M059J (cell line): ENCODE results near the gene DLST. TPM values are rescaled to one million over a fixed set of nuclear protein-coding genes. Genes with fewer than 3 reads are reported as not detected.
A peak's percentile ranks its signal among the peaks of the same experiment; 100 is the strongest.

Experiments used
- DNase-seq: peaks from one replicate; pipeline ENCODE4 v3.0.0-alpha.2; 2012; ENCODE audit warnings: low read depth
- total RNA-seq: library from RNA; depleted of rRNA; stranded (reverse); fragments of >200 nt; shearing (Covaris generic); gene quantifications from 2 replicates; pipeline ENCODE4 v1.2.3, GENCODE V29; 2014

Gene DLST
- total RNA-seq, 1 experiment from 2014 or later = 36.1 TPM

DNA sequence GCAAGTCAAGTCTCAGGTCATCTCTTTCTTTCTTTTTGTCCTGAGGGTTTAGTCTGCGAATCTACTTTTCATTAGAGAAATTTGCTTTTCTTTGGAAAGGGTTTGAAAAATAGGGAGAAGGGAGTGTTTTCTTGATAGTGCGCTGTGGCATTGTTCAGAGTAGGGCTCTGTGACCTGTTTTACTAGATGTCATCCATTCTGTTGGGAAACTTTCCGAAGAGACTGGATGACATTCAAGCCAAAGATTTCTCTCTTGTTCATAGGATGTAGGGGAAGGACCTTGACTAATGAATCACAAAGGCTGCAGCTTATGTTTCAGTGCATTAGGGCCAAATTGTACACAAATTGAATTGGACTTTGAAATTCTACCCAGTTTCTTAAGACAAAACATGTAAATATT, 14.7 kb downstream of the DLST start:
- DNase-seq = no peak

DNA sequence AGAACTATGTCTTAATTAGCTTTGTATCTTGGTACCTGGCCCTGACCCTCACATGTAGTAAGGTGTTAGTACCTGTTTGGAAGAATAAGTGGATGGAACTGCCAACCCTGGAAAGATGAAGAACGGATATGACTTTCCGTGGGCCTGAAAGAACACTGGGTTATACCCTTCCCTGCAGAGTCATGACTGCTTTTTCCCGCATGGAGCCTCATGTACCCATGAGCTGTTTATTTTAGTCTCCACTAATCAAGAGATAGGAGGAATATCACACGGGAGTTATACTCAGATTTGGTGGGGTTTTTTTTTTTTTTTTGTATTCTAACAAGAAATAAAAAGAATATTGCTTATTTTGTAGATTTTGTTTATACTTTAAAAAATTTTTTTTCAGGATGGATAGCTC, 15.9 kb downstream of the DLST start:
- no peak for DNase-seq

DNA sequence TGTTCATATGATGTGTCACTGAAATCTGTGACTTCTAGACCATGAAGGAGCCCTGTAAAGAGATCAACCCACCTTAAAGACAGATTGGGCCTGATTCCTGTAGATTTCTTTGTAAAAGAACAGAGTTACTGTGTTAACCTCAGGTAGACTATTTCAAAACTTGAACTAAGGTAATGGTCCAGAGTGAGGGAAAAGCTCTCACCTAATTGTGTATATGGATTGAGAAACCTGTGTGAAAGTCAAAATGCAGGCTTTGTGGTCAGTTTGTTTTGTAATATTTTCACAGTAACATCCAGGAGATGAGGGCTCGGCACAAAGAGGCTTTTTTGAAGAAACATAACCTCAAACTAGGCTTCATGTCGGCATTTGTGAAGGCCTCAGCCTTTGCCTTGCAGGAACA, 16.4 kb downstream of the DLST start:
- no peak for DNase-seq

DNA sequence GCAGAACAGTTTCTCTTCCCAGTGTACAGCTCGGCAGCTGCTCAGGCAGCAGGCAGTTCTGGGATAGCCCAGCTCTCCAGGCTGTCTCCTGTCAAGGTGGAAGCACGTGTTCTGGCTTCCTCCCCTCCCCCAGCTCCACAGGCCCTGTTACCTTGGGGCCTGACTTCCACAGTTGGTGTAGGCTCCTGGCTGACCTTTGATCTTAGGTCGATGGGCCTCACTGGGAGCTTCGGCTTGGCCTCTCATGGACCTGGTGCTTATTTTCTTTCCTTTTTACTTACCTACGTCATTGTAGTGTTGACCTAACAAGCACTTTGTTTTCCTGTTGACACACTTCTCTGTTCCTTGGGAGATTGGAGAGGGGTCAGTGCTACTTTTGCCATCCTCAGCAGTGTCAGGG, 17.0 kb downstream of the DLST start:
- no peak for DNase-seq

DNA sequence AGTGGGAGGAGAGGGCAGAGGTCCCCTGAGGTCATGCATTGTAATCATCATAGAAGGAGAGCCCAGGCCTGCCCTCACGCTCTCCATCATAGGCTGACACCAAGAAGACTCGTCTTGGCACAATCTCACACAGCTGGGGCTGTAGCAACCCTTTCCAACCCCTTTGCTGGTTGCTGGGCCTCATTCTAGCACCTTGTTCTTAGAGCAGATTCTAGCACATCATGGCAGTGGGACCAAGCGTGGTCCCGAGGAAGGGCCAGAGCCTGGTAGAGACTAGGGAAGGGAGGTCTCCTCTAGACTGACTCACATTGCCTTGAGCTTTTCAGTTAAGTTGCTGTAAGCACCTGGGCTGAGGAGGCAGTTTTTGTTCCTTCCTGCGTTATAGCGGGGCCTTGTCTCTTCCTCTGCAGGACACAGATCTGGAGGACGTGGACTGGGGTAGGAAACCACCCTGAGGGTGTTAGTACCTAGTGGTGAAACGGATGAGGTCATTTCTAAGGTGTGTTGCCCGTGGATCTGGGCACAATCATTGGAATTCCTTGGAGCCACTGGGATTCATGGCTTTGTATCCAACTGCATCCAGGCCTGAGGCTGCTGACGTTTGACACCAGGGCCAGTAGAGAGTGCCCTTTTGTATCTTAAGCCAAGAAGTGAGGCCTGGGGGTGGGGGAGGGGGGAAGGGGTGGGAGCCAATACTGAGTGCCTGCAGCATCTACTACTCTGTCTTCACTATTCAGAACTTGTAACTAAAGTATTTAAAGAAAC, 21.4 kb downstream of the DLST start:
- peak; percentile 1 for DNase-seq

DNA sequence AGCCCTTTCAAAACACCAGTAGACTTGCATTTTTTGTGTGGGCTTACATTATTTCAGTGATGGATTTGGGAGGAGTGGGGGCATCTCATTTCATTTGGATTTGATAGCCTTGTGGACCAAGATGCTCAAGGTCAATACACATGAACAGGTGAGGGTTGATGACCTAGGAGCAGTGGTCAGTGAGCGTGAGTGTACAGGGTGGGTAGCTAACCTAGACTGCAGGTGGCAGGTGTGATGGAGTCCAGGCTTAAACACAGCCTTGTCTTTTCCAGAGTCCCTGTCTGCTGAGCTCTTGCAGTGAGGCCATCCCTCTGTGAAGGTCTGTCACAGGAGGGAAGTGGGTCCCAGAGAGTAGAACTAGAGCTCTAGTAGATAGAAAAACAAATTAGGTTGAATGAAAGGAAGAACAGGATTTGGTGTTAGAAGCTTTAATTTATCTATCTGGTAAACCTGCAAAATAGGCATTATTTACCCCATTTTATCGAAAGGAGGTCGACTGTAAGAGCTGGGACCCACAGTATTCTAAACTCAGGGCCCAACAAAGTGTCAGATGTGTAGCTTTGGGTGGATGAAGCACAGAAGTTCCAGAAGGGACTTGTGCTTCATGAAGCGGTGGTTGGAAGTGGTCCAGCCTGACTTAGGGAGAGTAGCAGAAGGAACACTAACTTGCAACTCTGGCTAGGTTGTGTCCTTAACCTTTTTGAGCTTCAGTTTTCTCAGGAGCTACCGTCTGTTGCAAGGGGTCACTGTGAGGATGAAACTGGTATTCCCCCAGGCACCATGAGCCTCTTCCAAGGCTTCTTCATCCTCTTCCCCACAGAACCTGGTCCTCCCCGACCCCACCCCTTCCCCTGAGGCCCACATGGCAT, 23.2 kb downstream of the DLST start:
- DNase-seq = peak; percentile 21

DNA sequence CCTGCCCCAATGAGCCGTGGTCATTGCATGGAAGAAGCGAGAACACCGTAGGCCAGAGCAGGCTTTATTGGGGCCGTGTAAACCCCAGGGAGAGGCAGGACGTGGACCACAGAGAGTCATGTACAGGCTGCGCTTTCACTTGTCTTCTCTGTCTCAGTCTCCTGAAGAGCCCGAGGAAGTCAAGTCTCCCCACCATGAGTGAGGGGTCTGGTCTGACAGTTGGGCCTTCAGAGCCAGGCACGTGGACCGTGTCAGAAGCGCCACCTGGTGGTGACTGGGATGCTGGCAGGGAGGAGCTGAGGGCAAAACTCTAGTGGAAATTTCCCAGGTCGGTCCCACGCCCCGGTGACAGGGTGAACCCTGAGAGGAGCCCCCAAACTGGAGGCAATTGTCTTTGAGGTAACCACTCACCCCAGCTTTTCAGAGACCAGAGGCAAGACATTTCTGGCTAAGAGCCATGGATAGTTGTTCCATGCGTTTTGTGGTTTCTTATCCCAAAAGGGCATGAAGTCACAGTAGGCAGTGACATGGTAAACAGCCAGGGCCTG, 24.0 kb downstream of the DLST start:
- peak; percentile 40 for DNase-seq

DNA sequence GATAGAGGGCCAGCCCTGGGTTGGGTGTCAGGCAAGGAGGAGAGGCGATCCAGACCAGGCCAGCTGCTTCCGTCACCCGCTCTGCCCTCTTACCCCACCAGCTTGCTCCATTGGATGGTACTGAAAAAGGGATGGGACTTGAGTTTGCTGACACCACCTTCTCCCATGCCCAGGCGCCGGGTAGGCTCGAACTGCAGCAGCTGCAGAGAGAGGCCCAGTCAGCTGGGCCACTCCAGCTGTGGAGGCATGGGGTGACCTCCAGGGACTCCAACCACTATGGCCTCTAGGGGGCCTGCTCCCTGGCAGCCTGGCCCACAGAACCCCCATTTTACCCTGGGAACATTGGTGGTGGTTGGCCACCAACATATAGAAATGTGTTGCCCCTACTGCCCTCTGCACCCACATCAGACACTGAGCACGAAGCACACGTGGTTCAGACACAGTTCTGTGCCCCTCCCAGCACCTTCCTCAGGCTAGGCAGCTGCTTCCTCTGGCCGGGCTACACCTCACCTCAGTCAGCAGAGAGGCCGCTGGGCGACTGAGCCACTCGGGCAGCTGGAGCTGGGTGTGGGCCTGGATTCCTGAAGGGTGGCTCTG, 25.3 kb downstream of the DLST start:
- DNase-seq = no peak

DNA sequence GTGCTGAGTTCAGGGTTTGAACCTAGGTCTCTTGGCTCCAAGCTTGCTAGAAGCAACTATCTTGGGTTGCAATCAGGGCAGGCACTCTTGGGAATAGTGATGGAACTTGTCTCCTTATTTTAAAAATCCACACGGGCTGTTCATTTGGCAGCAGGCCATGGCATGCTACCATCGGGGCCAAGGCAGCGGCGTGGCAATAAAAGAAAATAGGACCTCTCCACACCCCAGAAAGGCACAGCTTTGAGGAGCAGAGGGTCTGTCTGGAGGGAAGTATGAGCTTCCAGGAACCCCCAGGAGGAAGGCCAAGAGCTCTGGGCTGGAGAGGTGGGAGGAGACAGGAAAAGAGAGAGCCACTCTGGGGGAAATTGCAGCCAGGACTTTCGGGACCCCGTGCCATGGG, 26.0 kb downstream of the DLST start:
- no peak for DNase-seq

DNA sequence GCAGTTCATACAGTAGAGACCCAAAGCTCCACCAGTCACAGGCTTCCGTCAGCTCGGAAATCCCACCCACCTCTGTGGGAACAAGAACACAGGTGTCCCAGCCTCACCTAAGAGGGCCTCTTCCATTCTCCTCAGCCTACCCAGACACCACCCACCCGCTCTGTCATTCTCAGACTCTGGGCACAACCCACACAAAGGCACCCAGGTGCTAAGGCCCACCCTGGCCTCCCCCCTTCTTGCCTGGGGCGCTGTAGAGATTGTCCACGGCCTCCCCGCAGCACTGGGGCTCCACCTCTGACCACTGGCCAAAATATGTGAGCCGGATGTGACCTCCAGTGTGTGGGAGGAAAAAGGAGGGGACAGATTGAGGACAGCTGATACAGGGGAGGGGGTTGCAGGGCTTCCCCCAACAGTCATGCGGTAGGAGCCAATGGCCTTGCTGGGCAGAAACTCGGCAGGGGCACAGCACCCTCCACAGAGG, 27.2 kb downstream of the DLST start:
- DNase-seq = no peak

DNA sequence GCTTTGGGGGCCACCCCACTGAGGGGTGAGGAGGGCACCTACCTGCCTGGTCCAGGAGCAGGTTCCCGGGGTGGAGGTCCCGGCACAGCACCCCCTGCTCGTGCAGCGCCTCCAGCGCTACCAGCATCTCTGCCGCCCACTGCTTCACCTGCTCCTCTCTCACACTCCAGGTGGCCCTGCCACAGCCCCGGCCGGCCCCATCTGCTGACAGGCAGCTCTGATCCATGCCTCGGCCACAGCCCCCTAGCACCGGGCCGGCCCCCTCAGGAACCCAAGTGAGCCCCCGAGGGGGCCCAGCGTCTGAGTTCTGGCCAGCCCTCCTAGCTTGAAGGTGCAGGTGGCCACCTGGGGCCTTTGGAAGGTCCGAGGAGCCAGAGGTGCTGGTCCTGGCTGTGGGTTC, 27.8 kb downstream of the DLST start:
- DNase-seq = no peak

DNA sequence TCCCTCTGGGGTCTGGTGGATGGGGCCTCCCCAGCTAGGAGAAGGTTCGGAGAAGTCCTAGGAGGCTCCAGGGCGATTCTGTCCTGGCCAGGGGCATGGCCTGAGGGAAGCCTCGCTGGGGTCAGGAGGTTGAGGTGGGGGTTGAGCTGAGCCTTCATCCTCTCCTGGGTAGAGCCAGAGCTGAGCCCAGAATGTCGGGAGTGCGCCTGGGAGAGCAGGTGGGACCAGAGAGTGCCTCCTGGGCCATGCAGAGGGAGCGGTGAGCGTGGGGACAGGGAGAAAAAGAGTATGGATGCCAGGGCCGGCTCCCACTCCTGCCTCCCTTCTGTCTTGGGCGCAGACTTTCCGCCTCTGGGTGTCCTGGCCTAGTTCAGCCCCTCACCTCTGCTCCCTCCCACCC, 28.2 kb downstream of the DLST start:
- DNase-seq = no peak

DNA sequence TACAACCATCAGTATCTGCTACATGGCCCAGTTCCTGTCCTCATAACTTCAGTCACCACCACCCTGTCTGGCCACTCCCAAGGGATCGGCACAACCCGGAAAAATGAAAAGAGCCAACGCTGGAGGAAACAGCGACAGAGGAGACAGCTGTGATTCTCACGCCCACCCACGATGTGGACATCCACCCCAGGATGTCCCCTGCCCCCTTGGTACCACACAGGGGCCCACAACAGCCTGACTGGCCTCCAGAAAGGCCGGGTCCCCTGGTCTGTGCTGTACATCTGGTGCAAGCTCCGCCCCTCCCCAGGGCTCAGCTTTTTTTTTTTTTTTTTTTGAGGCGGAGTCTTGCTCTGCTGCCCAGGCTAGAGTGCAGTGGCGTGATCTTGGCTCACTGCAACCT, 28.8 kb downstream of the DLST start:
- no peak for DNase-seq

DNA sequence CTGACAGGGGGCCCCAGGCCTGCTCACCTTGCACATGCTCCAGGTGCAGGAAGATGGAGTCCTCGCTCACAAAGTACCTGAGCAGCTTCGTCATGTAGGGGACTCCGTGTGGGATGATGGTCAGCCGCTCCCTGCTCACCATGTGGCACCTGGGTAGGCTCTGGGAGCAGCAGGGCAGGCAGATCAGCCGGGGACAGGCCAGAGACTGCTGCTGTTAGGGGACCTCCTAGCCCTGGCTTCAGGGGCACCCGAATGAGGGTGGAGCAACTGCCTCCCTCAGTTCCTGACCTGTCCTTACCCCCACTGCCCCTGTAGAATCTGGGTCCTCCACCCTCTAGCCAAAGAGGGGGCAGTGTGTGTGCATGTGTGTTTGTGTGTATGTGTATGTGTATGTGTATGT, 29.5 kb downstream of the DLST start:
- DNase-seq = no peak

DNA sequence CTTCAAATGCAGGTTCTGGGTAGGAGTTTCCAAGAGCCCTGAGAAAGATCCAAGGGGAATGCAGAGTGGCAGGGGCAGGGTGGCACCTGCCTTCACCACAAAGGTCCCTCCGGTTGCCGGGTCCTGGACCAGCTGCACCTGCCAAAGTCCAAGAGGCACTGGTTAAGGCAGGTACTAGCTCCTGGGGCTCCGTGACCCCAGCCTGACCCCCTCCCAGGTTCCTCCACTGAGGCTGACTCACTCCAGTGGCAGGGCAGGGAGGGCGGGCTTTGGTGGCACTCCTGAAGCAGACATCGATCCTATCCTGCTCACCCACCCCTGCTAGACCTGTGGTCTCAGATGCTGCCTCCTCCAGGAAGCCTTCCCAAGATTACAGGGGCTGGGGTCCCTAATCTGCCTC, 30.0 kb downstream of the DLST start:
- DNase-seq = no peak

DNA sequence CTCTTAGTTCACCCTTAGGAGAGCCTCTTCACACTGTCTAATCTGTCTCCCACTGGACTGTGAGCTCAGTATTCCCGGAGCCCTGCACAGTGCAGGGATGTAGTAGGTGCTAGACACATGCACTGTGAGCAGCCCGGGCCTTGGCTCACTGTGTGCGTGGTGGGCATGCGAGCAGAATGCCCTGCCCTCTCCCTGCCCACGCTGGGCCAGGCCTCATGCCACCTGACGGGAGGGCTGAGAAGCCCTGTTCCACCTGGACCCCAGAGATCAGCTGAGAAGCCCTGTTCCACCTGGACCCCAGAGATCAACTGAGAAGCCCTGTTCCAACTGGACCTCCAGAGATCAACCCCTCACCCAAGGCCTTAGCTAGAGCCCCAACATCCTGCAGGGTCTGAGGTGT, 30.4 kb downstream of the DLST start:
- no peak for DNase-seq

DNA sequence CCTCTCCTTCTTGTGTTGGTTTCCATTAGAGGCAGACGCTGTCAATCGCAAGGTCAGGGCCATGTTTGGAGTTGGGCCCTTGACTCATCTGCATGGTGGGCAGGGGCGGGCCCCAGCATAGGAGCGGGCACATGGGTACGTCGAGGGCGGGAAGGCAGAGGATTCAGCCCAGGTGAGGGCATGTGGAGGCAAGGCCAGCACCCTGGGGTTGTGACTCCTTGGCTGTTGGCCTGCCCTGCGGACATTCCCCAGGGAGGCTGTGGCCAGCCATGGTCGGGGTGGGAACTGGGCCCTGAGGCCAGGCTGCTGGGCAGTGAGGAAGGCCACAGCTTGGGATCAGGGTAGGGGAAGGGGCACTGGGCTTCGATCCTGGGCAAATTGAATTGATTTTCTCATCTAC, 31.1 kb downstream of the DLST start:
- DNase-seq = no peak

DNA sequence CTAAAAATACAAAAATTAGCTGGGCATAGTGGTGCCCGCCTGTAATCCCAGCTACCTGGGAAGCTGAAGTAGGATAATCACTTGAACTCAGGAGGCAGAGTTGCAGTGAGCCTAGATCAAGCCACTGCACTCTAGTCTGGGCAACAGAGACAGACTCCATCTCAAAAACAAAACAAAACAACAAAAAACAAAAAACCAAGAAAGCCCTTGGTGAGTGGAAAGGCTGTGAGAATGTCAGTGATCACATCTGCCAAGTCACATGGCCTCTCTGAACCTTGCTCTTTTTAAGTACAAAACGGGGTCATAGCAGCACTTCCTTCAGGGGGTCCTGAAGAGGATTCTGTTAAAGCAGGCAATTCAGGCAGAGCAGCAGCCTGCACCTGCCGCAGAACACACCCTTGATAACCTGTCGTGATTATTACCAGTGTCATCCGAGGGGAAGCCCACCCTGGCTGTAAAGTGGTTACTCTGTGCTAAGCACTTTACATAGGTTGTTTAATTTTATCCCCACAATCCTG, 31.7 kb downstream of the DLST start:
- DNase-seq = no peak

DNA sequence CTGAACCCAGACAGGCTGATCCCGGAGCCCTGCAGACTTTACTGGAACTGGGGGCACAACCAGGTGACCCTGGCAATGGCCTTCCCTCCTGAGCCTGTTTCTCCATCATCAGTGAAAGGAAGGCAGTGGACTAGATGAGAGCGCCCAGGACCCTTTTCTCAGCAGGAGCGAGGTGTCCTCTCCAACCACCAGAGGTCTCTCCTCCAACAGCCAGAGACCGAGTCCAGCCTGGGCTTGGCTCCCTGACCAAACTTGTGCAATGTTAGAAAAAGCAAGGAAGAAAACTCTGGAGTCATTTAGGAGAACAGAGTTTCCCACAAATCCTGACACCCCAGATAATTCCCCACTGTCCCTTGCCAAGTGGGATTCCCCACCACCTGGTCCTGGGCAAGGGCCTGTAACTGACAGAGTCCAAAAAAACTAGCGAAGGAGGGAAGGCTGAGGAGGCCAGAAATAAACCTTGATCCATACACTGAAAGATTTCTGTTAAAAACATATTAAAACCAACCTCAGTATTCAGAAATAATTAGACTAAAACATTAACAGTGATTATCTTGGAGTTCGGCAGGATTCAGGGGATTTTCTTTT, 32.4 kb downstream of the DLST start:
- DNase-seq = peak; percentile 72

DNA sequence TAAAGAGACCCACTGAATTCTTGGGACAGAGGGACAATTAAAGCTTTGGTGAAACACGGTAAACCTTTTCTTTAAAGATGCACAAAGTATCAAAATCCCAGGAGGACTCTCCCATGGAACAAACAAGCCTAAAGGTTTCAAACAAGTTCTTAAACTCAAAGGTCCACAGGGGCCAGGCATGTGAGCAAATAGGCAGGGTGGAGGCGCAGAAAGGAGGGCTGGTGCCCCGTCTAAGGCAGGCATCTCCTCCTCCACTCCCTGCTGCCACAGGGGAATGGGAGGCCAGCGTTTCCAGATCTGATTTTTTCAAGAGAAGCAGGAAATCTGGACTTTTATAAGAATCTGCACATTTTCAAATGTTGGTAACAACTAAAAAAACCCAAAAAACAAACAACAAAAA, 33.7 kb downstream of the DLST start:
- DNase-seq = no peak

DNA sequence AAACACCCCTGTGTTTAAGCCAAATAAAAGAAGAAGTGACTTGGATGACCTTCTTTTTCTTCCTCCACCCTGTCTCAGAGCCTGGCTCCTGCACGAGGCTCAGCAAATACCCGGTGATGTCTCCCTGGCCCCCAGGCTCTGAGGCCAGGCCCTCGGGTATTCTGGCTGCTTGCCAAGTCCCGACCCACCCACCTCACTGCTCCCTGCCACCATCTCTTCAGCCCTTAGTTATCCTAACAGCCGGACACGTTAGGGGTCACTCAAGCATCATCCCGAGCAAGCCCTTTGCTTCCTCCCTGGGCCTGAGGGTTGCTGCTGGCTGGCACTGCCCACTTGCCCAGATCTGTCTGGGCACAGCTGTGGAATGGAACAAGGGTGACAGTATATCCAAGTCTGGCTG, 34.1 kb downstream of the DLST start:
- no peak for DNase-seq

DNA sequence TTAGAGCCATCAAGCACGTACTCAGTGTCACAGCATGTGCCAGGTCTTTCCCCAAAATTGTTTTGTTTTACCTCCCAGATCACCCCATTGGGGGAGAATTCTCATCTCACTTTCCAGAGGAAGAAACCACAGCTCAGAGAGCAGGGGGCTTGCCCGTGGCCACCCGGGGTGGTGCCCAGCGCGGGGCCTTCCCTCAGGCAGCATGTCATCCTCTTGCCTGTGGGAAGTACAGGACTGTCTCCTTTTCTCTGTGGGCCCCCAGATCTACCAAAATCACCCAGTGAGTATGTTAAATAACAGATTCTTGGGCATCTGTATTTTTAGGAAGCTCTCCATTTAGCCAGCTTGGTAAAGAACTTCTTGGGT, 35.4 kb downstream of the DLST start:
- DNase-seq = no peak
